Retinal pigment epithelial cell (primary cell): ENCODE results near the gene COPS7A.

Source experiments
- DNase-seq: peaks from one replicate; pipeline ENCODE4 v3.0.0-alpha.2; 2010; ENCODE audit warnings: low read depth
- H3K4me3 ChIP-seq: 2 replicates; pipeline ENCODE4 v1.5.1; 2011; ENCODE audit warnings: mild to moderate bottlenecking, low read length, control low read depth, moderate library complexity
- CTCF ChIP-seq: conservative IDR thresholded peaks from 2 replicates; pipeline ENCODE4 v1.5.1; 2011; ENCODE audit warnings: low read depth, low read length, control low read depth, inconsistent platforms

Gene COPS7A

GRCh38 chr12:6767353-6768319 lies 43.8 kb downstream of the COPS7A start:
- peak overlapping the region; percentile 88 for H3K4me3 ChIP-seq
- DNase-seq: no peak
- TF ChIP-seq CTCF: no peak

- no peak for DNase-seq
- no peak for TF ChIP-seq CTCF
- peak overlapping the region; percentile 88 for H3K4me3 ChIP-seq
These were observed 44.6 kb downstream of the COPS7A start for GRCh38 chr12:6768437-6768914.

- no peak for DNase-seq
- H3K4me3 ChIP-seq: peak overlapping the region; percentile 88
- TF ChIP-seq CTCF: no peak
These were observed 45.1 kb downstream of the COPS7A start for GRCh38 chr12:6768990-6769389.

GRCh38 chr12:6769666-6770065 lies 45.8 kb downstream of the COPS7A start:
- no peak for DNase-seq
- H3K4me3 ChIP-seq: no peak overlapping the region
- no peak for TF ChIP-seq CTCF

- DNase-seq: no peak
- no peak for TF ChIP-seq CTCF
- H3K4me3 ChIP-seq: no peak overlapping the region
These were observed 46.2 kb downstream of the COPS7A start for GRCh38 chr12:6770094-6770493.

GRCh38 chr12:6770600-6770999 lies 46.8 kb downstream of the COPS7A start:
- no peak for DNase-seq
- no peak for TF ChIP-seq CTCF
- no peak overlapping the region for H3K4me3 ChIP-seq

GRCh38 chr12:6771091-6771495 lies 47.2 kb downstream of the COPS7A start:
- no peak for TF ChIP-seq CTCF
- DNase-seq: no peak
- H3K4me3 ChIP-seq: no peak overlapping the region
